SU-DHL-6 (cell line): Measurements from ENCODE around the gene RRBP1.

Experiments used
- H2AFZ ChIP-seq: fragments of 200-600 bp; sonication (generic); 2 replicates; pipeline ENCODE4 v1.6.1; 2014; ENCODE audit warnings: low read depth, mild to moderate bottlenecking, moderate library complexity, mixed read lengths, antibody characterized with exemption, low read length; ENCODE audit not compliant: severe bottlenecking
- H3F3A ChIP-seq: fragments of 200-600 bp; shearing (Covaris generic); 2 replicates; pipeline ENCODE4 v1.6.0; 2016; ENCODE audit warnings: antibody characterized with exemption, mild to moderate bottlenecking; ENCODE audit not compliant: insufficient read depth
- H3K27ac ChIP-seq: fragments of 200-600 bp; sonication (generic); 2 replicates; pipeline ENCODE4 v1.5.1; 2016; ENCODE audit warnings: low read depth, mild to moderate bottlenecking, low read length, moderate library complexity, mixed read lengths
- H3K27me3 ChIP-seq: fragments of 200-600 bp; sonication (generic), shearing (Covaris generic); 2 replicates; pipeline ENCODE4 v1.6.0; 2014; ENCODE audit warnings: mild to moderate bottlenecking, low read length
- H3K36me3 ChIP-seq: fragments of 200-600 bp; sonication (generic); 2 replicates; pipeline ENCODE4 v1.6.1; 2014; ENCODE audit warnings: mild to moderate bottlenecking, low read length, mixed read lengths
- H3K4me2 ChIP-seq: fragments of 300-600, 200-600 bp; shearing (Covaris generic), sonication (generic); 2 replicates; pipeline ENCODE4 v1.6.0; 2014; ENCODE audit warnings: low read length, low read depth, mild to moderate bottlenecking; ENCODE audit not compliant: poor library complexity, severe bottlenecking
- H3K4me3 ChIP-seq: fragments of 200-600 bp; sonication (generic); 2 replicates; pipeline ENCODE4 v1.5.1; 2014; ENCODE audit warnings: antibody characterized with exemption, low read length, mild to moderate bottlenecking, mixed read lengths; ENCODE audit not compliant: insufficient read depth, poor library complexity, severe bottlenecking
- H3K79me2 ChIP-seq: fragments of 200-600 bp; sonication (generic); 2 replicates; pipeline ENCODE4 v1.6.1; 2014; ENCODE audit warnings: mild to moderate bottlenecking, low read length, moderate library complexity; ENCODE audit not compliant: insufficient read depth
- H3K9ac ChIP-seq: fragments of 200-600 bp; sonication (generic); 2 replicates; pipeline ENCODE4 v1.7.0; 2014; ENCODE audit warnings: mild to moderate bottlenecking, low read length
- H3K9me2 ChIP-seq: fragments of 200-600 bp; sonication (generic); replicated peaks from 2 replicates; pipeline ENCODE4 v1.6.1; 2014; ENCODE audit warnings: low read length; ENCODE audit not compliant: insufficient read depth
- H3K9me3 ChIP-seq: fragments of 200-600 bp; sonication (generic); 2 replicates; pipeline ENCODE4 v1.6.1; 2014; ENCODE audit warnings: low read length, mixed read lengths; ENCODE audit not compliant: insufficient read depth
- H4K20me1 ChIP-seq: fragments of 200-600 bp; sonication (generic); 2 replicates; pipeline ENCODE4 v1.6.1; 2014; ENCODE audit warnings: low read depth, mild to moderate bottlenecking, antibody characterized with exemption, low read length, moderate library complexity, mixed read lengths
- EZH2phosphoT487 ChIP-seq: fragments of 200-600 bp; sonication (generic), shearing (Covaris generic); conservative IDR thresholded peaks from 2 replicates; pipeline ENCODE4 v1.6.1; 2018; ENCODE audit warnings: mild to moderate bottlenecking, antibody characterized with exemption, low read length, moderate library complexity, mixed read lengths
- TF ChIP-seq, protein P1 (sequence below): fragments of 200-600 bp; sonication (generic); IDR thresholded peaks from one replicate; pipeline ENCODE4 v1.5.1; 2017; ENCODE audit warnings: antibody characterized with exemption, mild to moderate bottlenecking, low read length, moderate library complexity; ENCODE audit not compliant: insufficient read depth, poor library complexity, severe bottlenecking

The RRBP1 gene

DNA sequence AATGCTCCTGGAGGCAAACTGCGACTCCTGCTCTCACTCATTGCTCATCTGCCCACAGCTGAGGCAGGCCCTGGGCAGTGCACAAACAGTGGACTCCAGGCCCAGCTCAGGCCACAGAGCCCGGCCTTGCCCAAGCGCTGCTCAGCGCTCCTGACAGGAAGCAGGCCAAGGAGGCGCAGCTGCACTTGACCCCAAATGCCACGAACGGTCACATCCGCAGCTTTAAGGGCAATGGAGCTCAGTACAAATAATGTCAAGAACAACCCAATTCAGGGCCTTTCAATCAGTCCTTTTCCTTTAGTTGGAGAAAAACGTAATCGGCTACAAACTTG lies 33.8 kb downstream of the RRBP1 start:
- Histone ChIP-seq H3K27ac (no peak overlapping the region), H3K36me3 (no peaks in the 10 kb centered on the region), H3K9ac (no peak overlapping the region), H3K9me3 (no peaks in the 10 kb centered on the region), H3K4me3 (no peak overlapping the region), H3K27me3 (no peaks in the 10 kb centered on the region), H3K79me2 (no peaks in the 10 kb centered on the region), H3K9me2 (no peaks in the 10 kb centered on the region), H3K4me2 (no peak overlapping the region), H3F3A (no peaks in the 10 kb centered on the region), H2AFZ (no peak overlapping the region), H4K20me1 (no peaks in the 10 kb centered on the region)
- TF ChIP-seq, protein P1, sequence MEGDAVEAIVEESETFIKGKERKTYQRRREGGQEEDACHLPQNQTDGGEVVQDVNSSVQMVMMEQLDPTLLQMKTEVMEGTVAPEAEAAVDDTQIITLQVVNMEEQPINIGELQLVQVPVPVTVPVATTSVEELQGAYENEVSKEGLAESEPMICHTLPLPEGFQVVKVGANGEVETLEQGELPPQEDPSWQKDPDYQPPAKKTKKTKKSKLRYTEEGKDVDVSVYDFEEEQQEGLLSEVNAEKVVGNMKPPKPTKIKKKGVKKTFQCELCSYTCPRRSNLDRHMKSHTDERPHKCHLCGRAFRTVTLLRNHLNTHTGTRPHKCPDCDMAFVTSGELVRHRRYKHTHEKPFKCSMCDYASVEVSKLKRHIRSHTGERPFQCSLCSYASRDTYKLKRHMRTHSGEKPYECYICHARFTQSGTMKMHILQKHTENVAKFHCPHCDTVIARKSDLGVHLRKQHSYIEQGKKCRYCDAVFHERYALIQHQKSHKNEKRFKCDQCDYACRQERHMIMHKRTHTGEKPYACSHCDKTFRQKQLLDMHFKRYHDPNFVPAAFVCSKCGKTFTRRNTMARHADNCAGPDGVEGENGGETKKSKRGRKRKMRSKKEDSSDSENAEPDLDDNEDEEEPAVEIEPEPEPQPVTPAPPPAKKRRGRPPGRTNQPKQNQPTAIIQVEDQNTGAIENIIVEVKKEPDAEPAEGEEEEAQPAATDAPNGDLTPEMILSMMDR = no peak
- TF ChIP-seq EZH2phosphoT487 = no peak

DNA sequence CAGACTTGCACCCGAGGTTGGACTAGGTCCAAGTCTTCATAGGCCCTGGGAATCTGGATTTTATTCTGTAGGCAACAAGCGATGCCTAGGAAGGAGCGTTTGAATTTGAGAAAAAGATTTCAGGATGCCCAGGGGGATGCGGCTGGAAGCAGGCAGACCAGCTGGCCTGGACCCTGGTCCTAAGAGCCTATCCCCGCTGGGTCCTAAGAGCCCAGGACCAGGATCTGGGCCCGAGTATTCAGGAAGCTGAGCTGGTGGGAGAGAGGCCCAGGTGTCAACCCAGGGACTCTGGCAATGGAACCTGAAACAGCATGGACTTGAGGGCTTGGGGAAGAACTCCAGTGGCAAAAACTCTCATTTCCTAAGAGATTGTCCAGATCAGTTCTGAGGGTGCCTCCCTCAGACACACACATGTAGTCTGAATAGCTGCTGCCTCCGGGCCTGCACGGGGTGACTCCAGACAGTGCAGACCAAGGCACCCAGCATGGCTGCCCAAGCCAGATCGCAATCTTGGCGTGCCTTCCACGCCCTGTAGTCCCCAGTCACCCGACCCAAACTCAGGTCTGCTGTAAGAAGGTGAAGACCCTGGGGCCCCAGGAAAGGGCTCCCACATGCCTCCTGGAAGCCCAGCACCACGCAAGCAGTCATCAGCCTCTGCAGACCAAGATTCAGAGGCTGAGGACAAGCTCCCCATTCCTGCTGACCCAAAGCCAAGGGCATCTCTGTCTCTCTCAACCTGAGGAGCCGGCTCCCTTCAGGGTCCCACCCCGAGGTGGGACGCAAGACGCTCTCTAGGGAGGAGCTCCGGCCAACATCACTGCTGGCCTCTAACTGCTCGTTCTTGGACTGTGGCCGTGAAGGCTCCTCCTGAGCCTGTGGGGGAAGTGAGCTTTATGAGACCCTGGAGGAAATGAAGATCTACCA lies 34.4 kb downstream of the RRBP1 start:
- Histone ChIP-seq H3K36me3 (no peaks in the 10 kb centered on the region), H3K4me2 (no peak overlapping the region), H3K9me2 (no peaks in the 10 kb centered on the region), H4K20me1 (no peaks in the 10 kb centered on the region), H3K27me3 (no peaks in the 10 kb centered on the region), H3K9ac (no peak overlapping the region), H3K4me3 (no peak overlapping the region), H2AFZ (no peak overlapping the region), H3F3A (no peaks in the 10 kb centered on the region), H3K27ac (no peak overlapping the region), H3K79me2 (no peaks in the 10 kb centered on the region), H3K9me3 (no peaks in the 10 kb centered on the region)
- TF ChIP-seq EZH2phosphoT487 = no peak

DNA sequence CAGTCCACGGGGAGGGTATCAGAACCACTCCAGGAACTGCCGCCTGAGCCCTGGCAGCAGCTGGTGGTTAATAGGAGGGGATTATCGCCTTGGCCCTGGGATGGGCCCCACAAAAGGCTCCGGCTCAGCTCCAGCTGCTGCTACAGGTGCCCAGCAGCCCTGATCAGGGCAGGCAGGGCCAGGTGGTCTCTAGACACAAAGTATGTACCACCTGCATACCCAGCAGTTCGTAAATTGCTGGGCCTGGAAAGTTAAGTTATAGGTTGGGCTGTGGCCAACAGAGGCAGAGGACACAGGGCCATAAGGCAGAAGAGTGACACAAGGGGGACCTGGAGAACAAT lies 35.1 kb downstream of the RRBP1 start:
- H3K4me3 ChIP-seq = no peak overlapping the region
- no peaks in the 10 kb centered on the region for H3K36me3 ChIP-seq
- no peak overlapping the region for H2AFZ ChIP-seq
- TF ChIP-seq, protein P1 = no peak
- no peak for TF ChIP-seq EZH2phosphoT487
- H3K79me2 ChIP-seq = no peaks in the 10 kb centered on the region
- H3K9me2 ChIP-seq = no peaks in the 10 kb centered on the region
- no peaks in the 10 kb centered on the region for H3F3A ChIP-seq
- no peaks in the 10 kb centered on the region for H4K20me1 ChIP-seq
- H3K27me3 ChIP-seq = no peaks in the 10 kb centered on the region
- no peaks in the 10 kb centered on the region for H3K9me3 ChIP-seq
- no peak overlapping the region for H3K27ac ChIP-seq
- H3K9ac ChIP-seq = no peak overlapping the region
- no peak overlapping the region for H3K4me2 ChIP-seq

DNA sequence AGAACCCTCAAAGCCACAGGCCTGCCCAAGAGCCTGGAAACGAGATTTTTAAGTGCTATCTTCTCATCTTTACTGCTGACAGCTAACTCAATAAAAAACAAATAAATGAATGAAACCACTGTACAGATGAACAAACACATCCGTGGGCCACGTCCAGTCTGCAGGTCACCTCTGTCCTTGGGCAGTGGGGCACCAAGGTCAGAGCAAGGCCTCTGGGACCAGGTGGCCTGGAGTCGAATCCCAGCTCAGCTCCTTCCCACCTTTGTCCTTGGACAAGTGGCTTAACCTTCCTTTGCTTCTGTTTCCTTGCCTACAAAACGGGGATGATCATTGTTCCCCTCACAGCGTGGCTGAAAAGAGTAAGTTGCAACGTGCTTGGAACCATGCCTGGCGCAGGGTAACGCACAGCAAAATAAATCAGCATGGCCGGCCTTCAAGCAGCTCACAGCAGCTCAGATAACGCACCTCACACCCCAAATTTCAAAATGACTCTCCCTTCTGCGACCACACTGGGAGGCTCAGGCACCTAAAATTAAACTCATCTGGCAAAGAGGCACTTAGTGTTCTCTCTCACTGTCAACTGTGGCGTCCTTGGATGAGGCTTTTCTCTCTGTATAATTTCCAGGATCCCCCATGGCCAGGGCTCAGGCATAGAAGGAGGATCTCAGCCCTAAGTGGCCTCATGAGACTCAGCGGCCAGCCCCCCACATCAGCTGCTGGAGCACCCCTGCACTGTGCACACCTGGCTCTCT lies 35.7 kb downstream of the RRBP1 start:
- no peaks in the 10 kb centered on the region for H3K27me3 ChIP-seq
- no peaks in the 10 kb centered on the region for H3K9me3 ChIP-seq
- TF ChIP-seq, protein P1 = no peak
- TF ChIP-seq EZH2phosphoT487 = no peak
- no peaks in the 10 kb centered on the region for H4K20me1 ChIP-seq
- no peak overlapping the region for H3K27ac ChIP-seq
- no peak overlapping the region for H3K4me2 ChIP-seq
- no peak overlapping the region for H2AFZ ChIP-seq
- H3K79me2 ChIP-seq = no peaks in the 10 kb centered on the region
- no peaks in the 10 kb centered on the region for H3K36me3 ChIP-seq
- H3K9ac ChIP-seq = no peak overlapping the region
- no peaks in the 10 kb centered on the region for H3K9me2 ChIP-seq
- H3K4me3 ChIP-seq = no peak overlapping the region
- no peaks in the 10 kb centered on the region for H3F3A ChIP-seq
